A673 (cell line): ENCODE data around the gene EVPLL. TPM values are rescaled to one million over a fixed set of nuclear protein-coding genes. Genes with fewer than 3 reads are reported as not detected.
"Not testable (repeated sequence)": the region's sequence is repeated elsewhere in the genome, so short reads cannot be mapped to it uniquely, and the experiment has no call there.

Experiments
- BruUV-seq: library from RNA; stranded (reverse); fragments of 400-500 nt; replicated peaks from 2 replicates; lab custom pipeline; 2021; lab: Mats Ljungman, UMichigan
- CTCF ChIA-PET: fragments of 300-600 bp; sonication (Branson Sonifier 250); formaldehyde crosslinking; loops from one replicate; lab custom pipeline; 2022; ENCODE audit warnings: antibody characterized with exemption; lab: Charles Lee
- POLR2A ChIA-PET: fragments of 300-600 bp; sonication (Branson Sonifier 250); formaldehyde crosslinking; loops from one replicate; lab custom pipeline; 2022; ENCODE audit warnings: antibody characterized with exemption; ENCODE audit not compliant: low non-redundant PET; lab: Charles Lee
- DNase-seq: peaks from one replicate; pipeline ENCODE4 v3.0.0-alpha.2; 2015; ENCODE audit warnings: low spot score
- H3K27ac ChIP-seq: fragments of 200-600 bp; sonication (generic); 2 replicates; pipeline ENCODE4 v1.5.1; 2016; ENCODE audit warnings: mixed run types, low read depth, mild to moderate bottlenecking, mixed read lengths, antibody characterized with exemption, low read length; ENCODE audit not compliant: poor library complexity, severe bottlenecking
- H3K27me3 ChIP-seq: fragments of 200-600 bp; sonication (generic); replicated peaks from 2 replicates; pipeline ENCODE4 v1.6.1; 2017; ENCODE audit warnings: mixed run types, low read depth, mild to moderate bottlenecking, mixed read lengths, antibody characterized with exemption, low read length; ENCODE audit not compliant: insufficient read depth, poor library complexity
- H3K36me3 ChIP-seq: fragments of 200-600 bp; sonication (generic); 2 replicates; pipeline ENCODE4 v1.6.1; 2016; ENCODE audit warnings: mixed run types, mild to moderate bottlenecking, mixed read lengths, antibody characterized with exemption, low read length; ENCODE audit not compliant: insufficient read depth, poor library complexity, severe bottlenecking
- H3K4me1 ChIP-seq: fragments of 200-600 bp; sonication (generic); 2 replicates; pipeline ENCODE4 v1.6.1; 2017; ENCODE audit warnings: mixed run types, mild to moderate bottlenecking, mixed read lengths, antibody characterized with exemption, low read length; ENCODE audit not compliant: insufficient read depth, poor library complexity, severe bottlenecking
- H3K4me3 ChIP-seq: fragments of 200-600 bp; sonication (generic); 2 replicates; pipeline ENCODE4 v1.5.1; 2016; ENCODE audit warnings: low read depth, mixed run types, mild to moderate bottlenecking, mixed read lengths, low read length; ENCODE audit not compliant: poor library complexity, severe bottlenecking
- H3K9me3 ChIP-seq: fragments of 200-600 bp; sonication (generic); 2 replicates; pipeline ENCODE4 v1.6.1; 2016; ENCODE audit warnings: mixed run types, low read depth, mild to moderate bottlenecking, mixed read lengths, antibody characterized with exemption, low read length; ENCODE audit not compliant: poor library complexity, severe bottlenecking
- EZH2 ChIP-seq: fragments of 200-600 bp; sonication (generic); IDR thresholded peaks from 2 replicates; pipeline ENCODE4 v1.6.1; 2017; ENCODE audit warnings: borderline replicate concordance, low read depth, mild to moderate bottlenecking, mixed read lengths, antibody characterized with exemption, low read length; ENCODE audit not compliant: poor library complexity, severe bottlenecking
- intact Hi-C: fragments of 100-400 bp; cut with micrococcal nuclease; formaldehyde crosslinking; loops from one replicate; pipeline ENCODE4 v1.10.0; 2022; ENCODE audit not compliant: unreplicated experiment
- total RNA-seq: library from RNA; stranded (reverse); gene quantifications from 2 replicates; pipeline ENCODE4 v1.2.3, GENCODE V29; 2021
- TF ChIP-seq, protein P1 (sequence below): fragments of 300-800, 200-600 bp; sonication (generic); conservative IDR thresholded peaks from 2 replicates; pipeline ENCODE4 v1.5.1; 2017; ENCODE audit warnings: low read depth, mild to moderate bottlenecking, antibody characterized with exemption, low read length, moderate library complexity, mixed read lengths

EVPLL gene
- total RNA-seq, 1 experiment from 2014 or later = not detected

DNA sequence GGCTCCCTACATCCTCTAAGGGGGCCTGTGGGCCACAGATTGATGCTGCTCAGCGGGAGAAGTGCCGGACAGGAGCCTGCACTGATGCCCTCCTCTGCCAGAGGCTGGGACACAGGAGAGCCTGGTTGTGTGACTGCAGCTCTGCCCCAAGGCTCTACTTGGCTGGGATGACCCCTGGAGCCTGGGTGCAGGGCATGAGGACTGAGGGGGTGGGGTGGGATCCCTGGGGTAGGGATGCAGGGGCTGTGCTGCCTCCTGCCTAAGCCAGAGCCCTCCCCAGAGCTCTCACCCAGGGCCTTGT lies 577 bp downstream of the EVPLL start:
- intact Hi-C loops = no loop called here
- H3K27me3 ChIP-seq = no peaks in the 10 kb centered on the region
- POLR2A ChIA-PET = no interaction called here
- no peak overlapping the region for H3K27ac ChIP-seq
- CTCF ChIA-PET = no interaction called here
- no peaks in the 10 kb centered on the region for H3K4me1 ChIP-seq
- no peak for TF ChIP-seq EZH2
- TF ChIP-seq, protein P1, sequence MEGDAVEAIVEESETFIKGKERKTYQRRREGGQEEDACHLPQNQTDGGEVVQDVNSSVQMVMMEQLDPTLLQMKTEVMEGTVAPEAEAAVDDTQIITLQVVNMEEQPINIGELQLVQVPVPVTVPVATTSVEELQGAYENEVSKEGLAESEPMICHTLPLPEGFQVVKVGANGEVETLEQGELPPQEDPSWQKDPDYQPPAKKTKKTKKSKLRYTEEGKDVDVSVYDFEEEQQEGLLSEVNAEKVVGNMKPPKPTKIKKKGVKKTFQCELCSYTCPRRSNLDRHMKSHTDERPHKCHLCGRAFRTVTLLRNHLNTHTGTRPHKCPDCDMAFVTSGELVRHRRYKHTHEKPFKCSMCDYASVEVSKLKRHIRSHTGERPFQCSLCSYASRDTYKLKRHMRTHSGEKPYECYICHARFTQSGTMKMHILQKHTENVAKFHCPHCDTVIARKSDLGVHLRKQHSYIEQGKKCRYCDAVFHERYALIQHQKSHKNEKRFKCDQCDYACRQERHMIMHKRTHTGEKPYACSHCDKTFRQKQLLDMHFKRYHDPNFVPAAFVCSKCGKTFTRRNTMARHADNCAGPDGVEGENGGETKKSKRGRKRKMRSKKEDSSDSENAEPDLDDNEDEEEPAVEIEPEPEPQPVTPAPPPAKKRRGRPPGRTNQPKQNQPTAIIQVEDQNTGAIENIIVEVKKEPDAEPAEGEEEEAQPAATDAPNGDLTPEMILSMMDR = no peak
- H3K4me3 ChIP-seq = no peak overlapping the region
- no peaks in the 10 kb centered on the region for H3K9me3 ChIP-seq
- no peaks in the 10 kb centered on the region for H3K36me3 ChIP-seq
- BruUV-seq = no TSS peak
- no peak for DNase-seq

GRCh38 chr17:18378614-18379013 lies 1.0 kb downstream of the EVPLL start:
- CTCF ChIA-PET, H3K36me3 ChIP-seq, H3K27ac ChIP-seq, H3K27me3 ChIP-seq, H3K4me3 ChIP-seq, intact Hi-C loops, DNase-seq, H3K9me3 ChIP-seq, H3K4me1 ChIP-seq, BruUV-seq, POLR2A ChIA-PET: not testable (repeated sequence)

- Histone ChIP-seq H3K4me1 (no peaks in the 10 kb centered on the region), H3K36me3 (no peaks in the 10 kb centered on the region), H3K27me3 (no peaks in the 10 kb centered on the region), H3K4me3 (no peak overlapping the region), H3K9me3 (no peaks in the 10 kb centered on the region), H3K27ac (no peak overlapping the region)
- no TSS peak for BruUV-seq
- POLR2A ChIA-PET = no interaction called here
- intact Hi-C loops = no loop called here
- no peak for DNase-seq
- TF ChIP-seq EZH2 = no peak
- TF ChIP-seq, protein P1 = no peak
- CTCF ChIA-PET = no interaction called here
Observed at GRCh38 chr17:18379246-18380146, 1.9 kb downstream of the EVPLL start.
